ENCODE data around the gene SLC49A4.

DNA sequence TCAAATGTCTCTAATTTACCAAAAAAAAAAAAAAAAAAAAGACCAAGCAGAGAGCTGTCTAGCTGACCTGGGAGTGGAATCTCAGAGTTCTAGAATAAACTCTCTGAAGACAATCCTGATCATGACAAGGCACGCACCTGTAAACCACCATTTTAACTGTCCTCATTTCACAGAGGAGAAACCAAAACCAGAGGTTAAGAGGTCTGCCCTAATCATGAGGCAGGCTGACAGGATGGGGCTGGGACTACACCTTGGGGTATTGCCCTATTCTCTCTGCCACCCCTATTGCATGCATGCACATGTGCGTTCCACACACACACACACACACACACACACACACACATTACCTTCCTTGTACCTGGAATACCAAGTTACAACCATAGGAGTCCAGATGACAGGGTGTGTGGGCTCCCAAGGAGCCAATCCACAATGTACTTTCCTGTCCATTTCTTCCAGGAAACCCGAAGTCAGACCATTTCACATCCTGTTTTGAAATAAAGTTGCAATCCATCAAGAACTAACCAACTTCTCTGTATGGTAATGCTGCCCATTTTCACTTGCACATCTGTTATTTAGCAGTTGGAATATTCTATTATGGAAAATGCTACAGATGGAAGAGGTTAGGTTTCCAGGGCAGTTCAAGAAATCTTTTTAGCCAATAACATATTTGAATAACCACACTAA, 35.9 kb upstream of the SLC49A4 start:
- TF ChIP-seq, protein P1, sequence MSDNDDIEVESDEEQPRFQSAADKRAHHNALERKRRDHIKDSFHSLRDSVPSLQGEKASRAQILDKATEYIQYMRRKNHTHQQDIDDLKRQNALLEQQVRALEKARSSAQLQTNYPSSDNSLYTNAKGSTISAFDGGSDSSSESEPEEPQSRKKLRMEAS (IDR thresholded peaks at IDR 0.05; ENCODE audit: low read depth) = no peak
- TF ChIP-seq, protein P2, sequence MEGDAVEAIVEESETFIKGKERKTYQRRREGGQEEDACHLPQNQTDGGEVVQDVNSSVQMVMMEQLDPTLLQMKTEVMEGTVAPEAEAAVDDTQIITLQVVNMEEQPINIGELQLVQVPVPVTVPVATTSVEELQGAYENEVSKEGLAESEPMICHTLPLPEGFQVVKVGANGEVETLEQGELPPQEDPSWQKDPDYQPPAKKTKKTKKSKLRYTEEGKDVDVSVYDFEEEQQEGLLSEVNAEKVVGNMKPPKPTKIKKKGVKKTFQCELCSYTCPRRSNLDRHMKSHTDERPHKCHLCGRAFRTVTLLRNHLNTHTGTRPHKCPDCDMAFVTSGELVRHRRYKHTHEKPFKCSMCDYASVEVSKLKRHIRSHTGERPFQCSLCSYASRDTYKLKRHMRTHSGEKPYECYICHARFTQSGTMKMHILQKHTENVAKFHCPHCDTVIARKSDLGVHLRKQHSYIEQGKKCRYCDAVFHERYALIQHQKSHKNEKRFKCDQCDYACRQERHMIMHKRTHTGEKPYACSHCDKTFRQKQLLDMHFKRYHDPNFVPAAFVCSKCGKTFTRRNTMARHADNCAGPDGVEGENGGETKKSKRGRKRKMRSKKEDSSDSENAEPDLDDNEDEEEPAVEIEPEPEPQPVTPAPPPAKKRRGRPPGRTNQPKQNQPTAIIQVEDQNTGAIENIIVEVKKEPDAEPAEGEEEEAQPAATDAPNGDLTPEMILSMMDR (IDR thresholded peaks at IDR 0.05) = no peak
- TF ChIP-seq EZH2phosphoT487 (IDR thresholded peaks at IDR 0.05; ENCODE audit: borderline replicate concordance, low read depth) (no peak), RAD21 (IDR thresholded peaks at IDR 0.05; ENCODE audit: low read length) (no peak), POLR2AphosphoS5 (IDR thresholded peaks at IDR 0.05; ENCODE audit: low read depth, low read length) (no peak), ELF1 (IDR thresholded peaks at IDR 0.05) (no peak), RXRA (IDR thresholded peaks at IDR 0.05; ENCODE audit: borderline replicate concordance, low read depth) (no peak)
- TF ChIP-seq, protein P3, sequence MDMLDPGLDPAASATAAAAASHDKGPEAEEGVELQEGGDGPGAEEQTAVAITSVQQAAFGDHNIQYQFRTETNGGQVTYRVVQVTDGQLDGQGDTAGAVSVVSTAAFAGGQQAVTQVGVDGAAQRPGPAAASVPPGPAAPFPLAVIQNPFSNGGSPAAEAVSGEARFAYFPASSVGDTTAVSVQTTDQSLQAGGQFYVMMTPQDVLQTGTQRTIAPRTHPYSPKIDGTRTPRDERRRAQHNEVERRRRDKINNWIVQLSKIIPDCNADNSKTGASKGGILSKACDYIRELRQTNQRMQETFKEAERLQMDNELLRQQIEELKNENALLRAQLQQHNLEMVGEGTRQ (IDR thresholded peaks at IDR 0.05; ENCODE audit: borderline replicate concordance, low read depth, low read length) = no peak

All from SK-N-SH (cell line).